GM21825 (cell line): ENCODE measurements around the gene RALGPS2.

Experiments used
- ATAC-seq: cut with Tn5 transposase; IDR thresholded peaks from one replicate; pipeline ENCODE4 v1.9.1; 2021; ENCODE audit warnings: mild to moderate bottlenecking, moderate library complexity; ENCODE audit not compliant: unreplicated experiment

RALGPS2 gene

DNA sequence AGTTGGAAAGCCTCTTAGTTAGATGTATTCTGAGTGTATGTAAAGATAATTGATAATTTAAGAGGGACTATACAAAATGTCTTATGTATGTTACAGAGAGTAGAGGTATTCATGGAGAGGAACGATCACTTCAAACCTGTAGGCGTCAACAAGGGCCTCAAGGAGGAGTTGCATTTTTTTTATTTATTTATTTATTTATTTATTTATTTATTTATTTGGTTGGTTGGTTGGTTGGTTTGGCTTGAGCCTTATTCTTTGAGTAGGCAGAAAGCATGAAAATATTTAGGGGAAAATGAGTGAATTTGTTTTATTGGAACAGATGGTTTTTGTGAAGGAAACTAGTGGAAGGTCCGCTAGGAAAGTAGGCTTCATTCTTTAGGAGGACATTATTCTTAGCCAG lies 137.4 kb downstream of the RALGPS2 start:
- ATAC-seq, result no peak

DNA sequence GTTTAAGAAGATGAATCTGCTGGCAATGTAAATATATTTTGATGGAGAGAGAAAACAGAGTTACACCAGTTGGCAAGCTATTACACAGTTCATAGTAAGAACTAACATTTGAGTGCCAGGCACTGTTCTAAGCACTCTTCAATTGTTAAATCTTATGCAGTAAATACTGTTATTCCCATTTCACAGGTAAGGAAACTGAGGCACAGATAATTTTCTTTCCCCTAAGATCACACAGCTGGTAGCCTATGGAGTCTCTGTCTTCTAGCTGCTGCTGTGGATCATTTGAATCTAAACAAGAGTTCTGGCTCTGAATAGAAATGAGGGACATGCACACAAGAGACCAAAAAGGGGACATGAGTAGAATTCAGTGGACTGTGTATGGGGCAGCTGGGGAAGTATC lies 137.8 kb downstream of the RALGPS2 start:
- ATAC-seq, result no peak

DNA sequence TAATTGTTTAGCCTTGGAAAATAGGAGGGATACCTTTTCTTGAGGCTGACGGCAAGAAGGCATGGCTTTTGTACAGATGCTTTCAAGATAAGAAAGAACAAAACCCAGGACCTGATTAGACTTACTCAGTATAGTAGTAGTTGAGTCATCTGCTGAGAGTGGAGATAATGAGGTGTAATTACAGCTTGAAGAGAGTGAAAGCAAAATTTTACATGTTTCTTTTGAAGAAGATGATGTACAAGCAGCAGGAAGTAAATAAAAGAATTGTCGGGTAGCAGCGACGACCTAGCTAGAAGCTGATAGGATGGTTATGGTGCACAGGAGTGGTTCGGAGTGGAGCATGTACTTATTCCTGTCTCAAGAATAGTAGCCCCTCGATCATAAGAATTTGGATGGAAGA lies 139.3 kb downstream of the RALGPS2 start:
- no peak for ATAC-seq

DNA sequence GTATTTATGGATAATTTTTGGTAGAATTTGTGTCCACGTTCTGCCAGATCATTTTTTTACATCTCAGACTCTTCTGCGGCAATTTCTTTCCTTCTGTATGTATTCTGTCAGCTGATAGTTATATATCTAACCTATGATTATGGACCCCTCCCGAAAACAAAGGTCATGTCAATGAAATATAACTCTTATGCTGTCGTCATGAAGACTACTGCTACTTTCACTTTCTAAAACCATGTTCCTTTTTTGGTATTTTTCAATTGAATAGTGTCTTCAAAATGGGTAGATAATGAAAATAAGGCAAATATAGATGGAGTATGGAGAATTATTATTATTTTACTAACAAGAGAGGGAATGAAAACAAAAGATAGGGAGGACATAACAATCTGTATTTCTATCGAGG lies 142.6 kb downstream of the RALGPS2 start:
- ATAC-seq, result no peak

DNA sequence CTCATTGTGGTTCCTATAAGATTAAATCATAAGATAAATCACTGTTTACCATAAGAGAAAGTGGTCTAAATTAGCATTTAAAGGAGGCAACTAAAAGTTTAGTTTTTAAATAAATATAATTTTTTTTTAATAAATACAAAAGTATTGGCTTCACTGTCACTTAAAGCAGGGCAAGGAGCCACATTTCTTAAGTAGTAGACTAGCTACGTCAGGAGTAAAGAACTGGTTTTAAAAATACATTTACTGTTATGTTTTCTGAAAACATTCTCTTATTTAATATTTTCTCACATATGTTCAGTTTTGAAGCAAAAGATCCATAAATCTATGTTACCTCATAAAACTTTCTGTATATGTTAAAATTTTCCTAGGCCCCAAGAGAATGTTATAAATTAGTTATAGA lies 143.7 kb downstream of the RALGPS2 start:
- ATAC-seq, result no peak

DNA sequence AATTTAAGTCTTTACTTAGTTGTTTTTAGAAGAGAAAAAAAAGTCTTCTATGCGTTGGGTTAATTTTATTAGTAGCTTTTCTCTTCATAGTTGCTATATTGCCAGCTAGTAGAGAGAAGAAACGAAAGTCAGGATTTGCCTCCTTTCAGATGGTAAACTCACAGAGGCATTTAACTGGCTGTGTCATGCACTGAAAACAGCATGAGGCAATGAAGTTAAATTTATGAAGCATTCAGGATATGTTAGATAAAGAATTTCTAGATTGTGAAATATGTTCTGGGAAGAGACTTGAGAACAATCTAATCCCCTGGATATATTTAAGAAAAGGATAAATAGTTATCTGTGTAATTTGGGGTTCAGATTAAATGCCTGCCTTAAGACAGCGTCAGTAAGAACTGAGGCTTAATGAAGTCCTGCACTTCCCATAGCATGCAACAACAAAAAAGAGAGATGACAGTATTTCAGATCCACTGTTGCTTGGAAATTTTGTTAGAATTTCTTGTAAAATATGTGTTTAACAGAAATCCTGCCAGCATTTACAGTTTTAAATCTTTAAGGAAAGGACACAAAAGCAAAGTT lies 144.2 kb downstream of the RALGPS2 start:
- no peak for ATAC-seq

DNA sequence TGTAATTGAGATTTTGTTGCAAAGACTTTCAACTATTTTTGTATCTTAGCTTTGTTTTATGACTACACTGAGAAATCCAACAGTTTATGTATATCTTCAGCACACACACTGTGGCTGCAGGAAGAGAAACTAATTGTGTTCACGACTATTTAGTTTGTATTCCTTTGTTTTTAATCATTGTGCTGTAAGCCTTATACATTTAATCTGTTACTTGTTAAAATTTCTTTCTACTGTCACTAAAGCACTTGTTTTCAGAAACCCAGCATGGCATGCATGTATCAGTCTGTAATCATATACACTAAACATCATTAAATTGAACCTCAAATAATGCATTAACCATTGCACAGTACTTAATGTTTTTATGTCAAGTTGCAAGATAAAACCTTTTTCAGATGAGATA lies 145.2 kb downstream of the RALGPS2 start:
- no peak for ATAC-seq

DNA sequence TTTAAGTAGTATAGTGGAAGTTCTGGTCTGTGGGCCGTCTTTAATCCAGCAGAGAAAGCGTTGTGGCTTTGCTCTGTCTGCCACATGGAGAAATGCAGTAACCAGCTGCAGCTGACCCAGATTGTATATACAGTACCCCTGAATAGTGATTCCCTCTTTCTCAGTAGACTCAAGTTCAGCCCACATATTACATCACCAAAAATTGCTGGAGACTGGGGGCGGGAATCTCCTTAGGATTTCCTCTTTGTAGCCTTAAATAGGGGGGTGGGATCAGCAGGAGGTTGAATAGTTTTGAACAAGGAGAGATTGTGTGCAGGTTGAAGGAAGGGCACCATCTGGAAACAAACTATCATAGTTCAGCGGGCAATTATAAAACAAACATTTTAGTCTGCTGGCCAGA lies 145.9 kb downstream of the RALGPS2 start, which contains the start of gene ANGPTL1:
Gene ANGPTL1 (minus strand): TSS at position 134 of the 400 bp plus-strand sequence. CDS start 5,301 bp downstream, outside the sequence.
- no peak for ATAC-seq

DNA sequence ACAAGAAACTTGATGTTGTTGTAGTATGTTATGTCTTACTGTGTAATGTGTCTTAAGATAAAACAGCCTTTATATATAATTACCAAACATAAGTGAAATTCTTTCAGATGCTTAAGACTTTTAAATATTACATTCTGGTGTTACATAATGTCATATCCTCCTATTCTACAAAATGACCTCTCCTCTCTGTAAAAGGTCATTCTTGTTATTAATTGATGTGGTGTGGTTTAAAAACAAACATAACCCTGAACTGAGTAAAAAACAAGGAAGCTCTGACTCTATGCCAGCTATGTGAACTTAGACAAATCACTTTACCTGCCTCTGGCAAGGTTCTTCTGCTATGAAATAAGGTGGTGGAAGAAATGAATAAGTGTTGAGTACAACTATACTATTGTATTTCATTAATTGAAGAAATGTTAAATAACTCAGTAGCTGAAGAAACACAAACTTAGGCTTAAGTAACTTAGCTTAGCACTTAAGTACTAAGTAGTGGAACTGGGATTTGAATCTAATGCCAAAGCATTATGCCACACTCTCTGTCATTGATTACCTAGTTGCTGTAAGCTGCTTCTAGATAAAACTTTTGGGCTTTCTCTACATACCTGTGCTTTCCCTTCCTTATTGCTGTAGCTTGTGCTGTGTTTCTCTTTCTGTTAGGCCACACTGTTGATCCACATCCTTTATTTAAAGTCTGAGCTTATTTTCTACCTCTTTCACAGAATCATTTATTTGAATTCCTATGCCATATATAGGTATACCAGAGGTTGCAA lies 146.7 kb downstream of the RALGPS2 start:
- no peak for ATAC-seq

DNA sequence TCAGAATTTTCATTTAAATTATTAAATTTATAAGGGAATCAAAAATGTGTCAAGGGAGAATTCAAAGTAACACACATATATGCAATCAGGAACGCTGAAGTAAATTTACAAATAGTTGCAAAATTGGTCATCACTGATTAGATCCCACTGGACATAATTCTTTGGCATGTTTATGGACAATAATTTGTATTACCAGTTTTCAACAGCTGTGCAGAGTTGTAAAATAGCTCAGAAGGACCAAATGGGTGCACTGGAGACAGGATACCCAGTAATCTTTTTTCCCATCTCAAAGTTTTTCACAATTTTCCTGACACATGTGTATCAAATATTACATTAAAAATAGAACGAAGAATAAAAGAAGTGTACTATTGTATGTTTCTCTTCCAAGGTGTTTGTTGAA lies 149.9 kb downstream of the RALGPS2 start:
- ATAC-seq, result no peak

DNA sequence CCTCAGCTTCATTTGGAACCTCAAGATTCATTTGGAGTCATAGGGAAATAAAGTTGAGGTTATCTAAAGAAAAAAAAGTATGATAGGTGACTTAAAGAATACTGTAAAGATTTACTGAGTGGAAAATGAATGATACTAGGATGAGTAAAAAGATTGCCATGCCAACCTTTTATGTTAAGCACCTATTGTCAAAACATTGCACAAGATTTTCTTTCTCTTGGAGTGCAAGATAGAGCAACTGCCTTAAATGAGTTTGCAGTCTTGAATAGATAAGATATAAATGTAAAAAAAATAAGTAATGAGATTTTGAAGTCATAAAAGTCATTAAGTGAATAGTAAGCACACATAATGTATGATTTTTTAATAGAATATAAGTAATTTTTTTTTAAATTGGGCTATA lies 150.9 kb downstream of the RALGPS2 start:
- ATAC-seq, result no peak

DNA sequence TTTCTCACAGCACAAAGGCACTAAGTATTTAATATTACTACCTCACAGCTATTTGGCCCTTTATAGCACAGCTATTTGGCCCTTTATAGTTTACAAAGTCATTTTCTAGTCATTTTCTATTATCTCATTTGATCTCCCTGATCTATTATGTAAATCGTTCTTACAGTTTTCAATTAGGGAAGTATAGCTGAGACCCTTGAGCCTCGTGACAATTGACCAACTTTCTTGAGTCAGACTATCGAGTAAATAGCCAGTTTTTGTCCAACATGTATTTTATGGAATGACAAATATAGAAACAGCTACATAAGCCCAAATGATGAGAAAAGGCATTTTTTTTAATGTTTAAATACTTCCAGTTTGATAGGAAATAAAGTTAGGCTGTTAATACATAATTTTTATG lies 152.9 kb downstream of the RALGPS2 start:
- no peak for ATAC-seq

DNA sequence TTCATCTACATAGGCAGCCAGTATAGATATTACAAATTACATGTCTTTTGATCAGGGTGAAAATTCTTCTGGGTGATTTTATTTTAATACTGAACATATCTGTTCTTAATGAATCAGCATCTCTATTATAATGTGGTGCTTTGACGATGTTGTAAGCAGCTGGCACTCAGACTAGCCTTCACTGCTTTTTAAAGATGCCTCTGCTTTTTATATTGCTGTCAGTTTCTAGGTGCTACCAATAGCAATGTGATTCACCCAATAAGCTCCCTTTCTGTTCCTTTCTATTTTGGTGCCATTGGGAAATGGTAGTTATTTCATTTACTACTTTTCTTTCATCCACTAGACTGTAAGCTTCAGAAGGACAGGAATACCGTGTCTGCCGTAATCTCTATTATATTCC lies 156.9 kb downstream of the RALGPS2 start:
- no peak for ATAC-seq

DNA sequence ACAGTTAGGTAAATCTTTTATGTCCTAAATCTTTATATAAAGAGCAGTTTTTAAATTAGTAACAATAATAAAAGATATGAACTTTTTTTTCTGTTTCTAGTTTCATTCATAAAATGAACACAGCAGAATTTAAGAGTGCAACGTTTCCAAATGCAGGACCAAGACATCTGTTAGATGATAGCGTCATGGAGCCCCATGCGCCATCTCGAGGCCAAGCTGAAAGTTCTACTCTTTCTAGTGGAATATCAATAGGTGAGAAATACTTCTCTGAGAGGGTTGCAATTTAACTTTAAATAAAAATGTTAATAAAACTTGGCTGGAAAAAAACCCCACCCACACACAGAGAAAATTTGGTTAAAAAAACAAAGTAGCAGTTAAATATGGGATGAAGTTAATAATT lies 160.8 kb downstream of the RALGPS2 start:
- no peak for ATAC-seq

DNA sequence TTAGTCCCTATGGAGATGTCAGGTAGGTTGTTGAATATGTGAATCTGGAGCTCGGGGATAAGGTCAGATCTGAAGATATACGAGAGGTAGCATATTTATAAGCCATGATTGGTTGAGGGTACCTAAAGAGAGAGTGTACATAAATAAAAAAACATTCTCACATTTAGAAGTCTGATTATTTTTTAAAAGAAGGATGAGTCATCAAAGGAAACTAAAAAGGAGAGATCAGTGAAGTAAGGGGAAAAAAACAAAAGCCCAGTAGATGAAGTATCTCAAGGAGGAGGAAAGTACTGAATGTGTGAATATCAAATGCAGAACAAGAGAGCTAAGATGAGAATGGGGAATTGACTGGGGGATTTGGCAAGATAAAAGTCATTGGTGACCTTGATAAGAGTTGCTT lies 161.5 kb downstream of the RALGPS2 start:
- no peak for ATAC-seq

DNA sequence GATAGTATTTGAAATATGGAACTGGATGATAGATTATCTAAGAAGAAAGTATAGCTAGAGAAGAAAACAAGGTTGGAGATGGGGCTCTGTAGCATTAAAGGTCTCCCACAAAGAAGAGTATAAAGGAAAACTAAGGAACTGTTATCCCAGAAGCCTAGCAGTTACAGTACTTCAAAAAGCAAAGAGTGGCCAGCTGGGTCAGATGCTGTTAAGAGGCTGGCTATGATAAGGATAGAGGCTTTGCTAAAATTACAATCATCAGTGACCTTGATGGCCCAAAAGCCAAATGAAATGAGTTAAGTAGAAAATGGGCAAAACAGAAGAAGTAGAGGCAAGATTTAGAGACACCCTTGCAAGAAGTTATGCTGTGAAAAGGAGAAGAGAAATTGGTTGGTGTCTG lies 170.9 kb downstream of the RALGPS2 start:
- no peak for ATAC-seq

DNA sequence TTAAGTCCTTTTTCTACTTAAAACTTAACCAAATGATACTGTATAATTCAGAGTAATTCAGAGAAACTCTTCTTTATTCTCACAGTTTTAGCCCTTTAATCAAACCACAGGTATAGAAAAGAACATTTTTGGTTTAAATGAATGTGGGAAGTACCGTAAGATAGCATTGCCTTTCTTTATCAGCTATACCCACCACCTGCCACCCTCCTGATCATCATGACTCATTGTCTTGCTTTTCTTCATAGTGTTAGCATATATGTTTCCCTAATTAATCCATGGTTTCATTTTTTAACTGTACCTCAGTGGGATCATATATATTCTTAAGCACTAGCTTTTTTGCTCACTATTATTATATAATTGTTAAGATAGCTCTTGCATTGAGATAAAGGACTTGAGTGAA lies 173.4 kb downstream of the RALGPS2 start:
- no peak for ATAC-seq

DNA sequence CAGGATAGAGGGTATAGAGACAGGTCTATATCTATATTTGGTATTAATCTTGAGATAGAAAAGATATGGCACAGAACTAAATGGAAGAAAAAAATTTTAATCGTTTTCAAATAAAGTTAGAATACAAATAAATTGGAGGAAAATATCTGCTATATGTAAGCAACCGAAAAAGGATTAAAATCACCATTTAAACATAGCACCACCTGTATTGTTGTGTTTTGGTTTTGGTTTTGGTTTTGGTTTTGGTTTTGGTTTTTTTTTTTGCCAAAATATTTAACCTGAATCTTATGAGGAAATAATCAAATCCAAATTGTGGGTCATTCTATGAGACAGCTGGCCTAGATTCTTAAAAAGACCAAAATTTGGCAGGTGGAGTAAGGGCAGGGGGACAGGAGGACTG lies 174.4 kb downstream of the RALGPS2 start:
- ATAC-seq, result no peak

DNA sequence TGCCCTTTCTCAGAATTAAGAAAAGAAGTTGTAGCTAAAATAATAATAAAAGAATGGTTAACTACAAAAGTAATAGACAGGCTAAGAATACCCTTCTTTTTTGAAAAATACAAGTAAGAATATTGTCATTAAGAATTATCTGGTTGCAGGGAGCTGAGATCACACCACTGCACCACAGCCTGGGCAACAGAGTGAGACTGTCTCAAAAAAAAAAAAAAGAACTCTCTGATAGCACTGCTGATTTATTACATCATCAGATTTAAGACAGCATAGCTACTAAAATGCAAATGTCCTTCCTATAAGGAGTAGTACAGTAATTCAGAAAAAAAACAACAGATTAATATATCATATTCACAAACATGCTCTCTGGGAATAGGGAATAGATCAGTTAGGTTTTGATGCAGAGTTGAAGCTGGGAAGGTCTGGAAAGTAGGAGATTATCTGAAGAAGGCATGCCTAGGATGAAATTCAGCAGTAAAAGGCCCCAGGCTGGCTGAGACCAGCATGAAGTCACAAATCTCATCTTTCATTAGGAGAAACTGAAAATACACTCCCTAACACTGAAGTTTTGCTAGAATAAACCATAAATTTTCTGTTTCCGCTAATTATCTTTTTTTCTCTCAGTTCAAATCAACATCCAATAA lies 176.6 kb downstream of the RALGPS2 start:
- no peak for ATAC-seq

DNA sequence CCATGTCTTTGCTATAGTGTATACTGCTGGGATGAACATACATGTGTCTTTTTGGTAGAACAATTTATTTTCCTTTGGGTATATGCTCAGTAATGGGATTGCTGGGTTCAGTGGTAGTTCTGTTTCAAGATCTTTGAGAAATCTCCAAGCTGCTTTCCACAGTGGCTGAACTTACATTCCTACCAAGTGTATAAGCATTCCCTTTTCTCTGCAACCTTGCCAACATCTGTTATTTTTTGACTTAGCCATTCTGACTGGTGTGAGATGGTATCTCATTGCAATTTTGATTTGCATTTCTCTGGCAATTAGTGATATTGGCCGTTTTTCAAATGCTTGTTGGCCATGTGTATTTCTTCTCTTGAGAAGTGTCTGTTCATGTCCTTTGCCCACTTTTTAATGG lies 183.3 kb downstream of the RALGPS2 start:
- no peak for ATAC-seq

DNA sequence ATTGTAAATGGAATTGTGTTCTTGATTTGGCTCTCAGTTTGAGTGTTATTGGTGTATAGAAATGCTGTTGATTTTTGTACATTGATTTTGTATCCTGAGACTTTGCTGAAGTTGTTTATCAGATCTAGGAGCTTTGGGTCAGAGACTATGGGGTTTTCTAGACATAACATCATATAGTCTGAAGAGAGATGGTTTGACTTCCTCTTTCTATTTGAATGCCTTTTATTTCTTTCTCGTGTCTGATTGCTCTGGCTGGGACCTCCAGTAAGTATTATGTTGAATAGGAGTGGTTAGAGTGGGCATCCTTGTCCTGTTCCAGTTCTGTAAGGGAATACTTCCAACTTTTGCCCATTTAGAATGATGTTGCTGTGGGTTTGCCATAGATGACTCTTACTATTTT lies 185.0 kb downstream of the RALGPS2 start:
- no peak for ATAC-seq

DNA sequence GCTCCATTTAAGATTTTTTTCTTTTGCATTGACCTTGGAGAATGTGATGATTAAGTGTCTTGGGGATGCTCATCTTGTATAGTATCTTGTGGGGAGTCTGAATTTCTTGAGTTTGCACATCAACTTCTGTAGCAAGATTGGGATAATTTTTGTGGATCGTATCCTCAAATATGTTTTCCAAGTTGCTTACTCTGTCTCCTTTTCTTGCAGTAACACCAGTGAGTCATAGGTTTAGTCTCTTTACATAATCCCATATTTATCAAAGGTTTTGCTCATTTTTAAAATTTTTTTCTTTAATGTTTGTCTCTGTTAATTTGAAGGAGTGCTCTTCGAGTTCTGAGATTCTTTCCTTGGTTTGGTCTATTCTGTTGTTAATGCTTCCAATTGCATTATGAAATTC lies 187.6 kb downstream of the RALGPS2 start:
- ATAC-seq, result no peak
